ENCODE results near the gene LBR.

Gene LBR

GRCh38 chr1:225424562-225425200, 3.2 kb downstream of the LBR start:
- POLR2A ChIA-PET: interaction anchor here (0.5 to 1.8 kb wide), 7 partner anchors 15 to 638 kb away, joined by 3 to 7 read pairs (median 4); partner anchors contain the start of genes H3-3A and PYCR2
- peak overlapping the region; percentile 42; the same call in 1 of the 2 replicates for H3K27ac ChIP-seq (ENCODE audit: extremely low read depth, low read depth, low read length)
- H3K36me3 ChIP-seq (ENCODE audit: control insufficient read depth in 2 of 2, insufficient read depth in 1 of 2, low read length in 2 of 2): peaks cover 23 to 29% of the 10 kb centered on the region in 2 experiments
- H3K9me3 ChIP-seq (ENCODE audit: control insufficient read depth, insufficient read depth, low read depth, low read length): no peaks in the 10 kb centered on the region
- CTCF ChIA-PET: interaction anchor here (0.7 to 4.4 kb wide), 5 partner anchors 8 to 554 kb away, joined by 3 to 16 read pairs (median 5); no protein-coding TSS in a partner anchor
- H3K4me3 ChIP-seq (ENCODE audit: low read depth, low read length): peak overlapping the region; percentile 4
- peaks cover 34% of the 10 kb centered on the region for H3K4me1 ChIP-seq (ENCODE audit: control insufficient read depth, insufficient read depth, low read length)
- TF ChIP-seq ZFHX2 (tag by site-specific recombination; conservative IDR thresholded peaks at IDR 0.05) (peak; percentile 83), ZNF660 (tag by site-specific recombination; IDR thresholded peaks at IDR 0.05) (peak; percentile 4; the same call in 1 of the 2 replicates), ZNF311 (tag by site-specific recombination; IDR thresholded peaks at IDR 0.05; ENCODE audit: borderline replicate concordance) (no peak), ZNF558 (tag by site-specific recombination; IDR thresholded peaks at IDR 0.05) (no peak), EGR2 (tag by site-specific recombination; IDR thresholded peaks at IDR 0.05; ENCODE audit: low read depth) (peak; percentile 70), SP7 (tag by site-specific recombination; IDR thresholded peaks at IDR 0.05) (peak; percentile 54), ZNF600 (tag by site-specific recombination; IDR thresholded peaks at IDR 0.05) (peak; percentile 77)

GRCh38 chr1:225423518-225423855, 4.4 kb downstream of the LBR start:
- peak overlapping the region; percentile 2; the same call in 1 of the 2 replicates for H3K27ac ChIP-seq (ENCODE audit: extremely low read depth, low read depth, low read length)
- H3K4me1 ChIP-seq (ENCODE audit: control insufficient read depth, insufficient read depth, low read length): peaks cover 36% of the 10 kb centered on the region
- no peak overlapping the region for H3K4me3 ChIP-seq (ENCODE audit: low read depth, low read length)
- H3K36me3 ChIP-seq (ENCODE audit: control insufficient read depth in 2 of 2, insufficient read depth in 1 of 2, low read length in 2 of 2): peaks cover 34 to 41% of the 10 kb centered on the region in 2 experiments
- CTCF ChIA-PET: interaction anchor here (0.7 to 4.4 kb wide), 2 partner anchors 104 to 1907 kb away, joined by 3 to 16 read pairs; no protein-coding TSS in a partner anchor
- TF ChIP-seq ZNF341 (tag by site-specific recombination; IDR thresholded peaks at IDR 0.05; ENCODE audit: low read depth): peak; percentile 67
- TF ChIP-seq EGR2 (tag by site-specific recombination; IDR thresholded peaks at IDR 0.05; ENCODE audit: low read depth): 0 out of 2 replicates have a peak, but pooled peaks have one; percentile 27
- peak; percentile 92; the same call in 1 of the 2 replicates for TF ChIP-seq ZNF10 (tag by site-specific recombination; IDR thresholded peaks at IDR 0.05)
- TF ChIP-seq ZNF354C (tag by site-specific recombination; IDR thresholded peaks at IDR 0.05; ENCODE audit: borderline replicate concordance, low read depth): no peak
- TF ChIP-seq ZNF404 (tag by site-specific recombination; IDR thresholded peaks at IDR 0.05): no peak
- peak; percentile 14; the same call in 1 of the 2 replicates for TF ChIP-seq ZNF600 (tag by site-specific recombination; IDR thresholded peaks at IDR 0.05)
- 0 out of 2 replicates have a peak, but pooled peaks have one; percentile 38 for TF ChIP-seq GLIS1 (tag by site-specific recombination; IDR thresholded peaks at IDR 0.05)
- TF ChIP-seq ZBTB48 (tag by site-specific recombination; IDR thresholded peaks at IDR 0.05): peak; percentile 10; the same call in 1 of the 2 replicates
- TF ChIP-seq ZNF366 (tag by site-specific recombination; conservative IDR thresholded peaks at IDR 0.05): no peak
- TF ChIP-seq ZNF449 (tag by site-specific recombination; IDR thresholded peaks at IDR 0.05): 0 out of 2 replicates have a peak, but pooled peaks have one; percentile 4
- TF ChIP-seq ZNF707 (tag by site-specific recombination; IDR thresholded peaks at IDR 0.05): no peak
- no peak for TF ChIP-seq ZNF501 (tag by site-specific recombination; IDR thresholded peaks at IDR 0.05)
- no peaks in the 10 kb centered on the region for H3K9me3 ChIP-seq (ENCODE audit: control insufficient read depth, insufficient read depth, low read depth, low read length)
- POLR2A ChIA-PET: no interaction called here

- ChIA-PET POLR2A (no interaction called here), CTCF (interaction anchor here (0.7 to 4.4 kb wide), 2 partner anchors 103 to 1908 kb away, joined by 3 to 16 read pairs; no protein-coding TSS in a partner anchor)
- 0 out of 2 replicates have a peak overlapping the region, but pooled peaks have one; percentile 2 for H3K27ac ChIP-seq (ENCODE audit: extremely low read depth, low read depth, low read length)
- H3K4me3 ChIP-seq (ENCODE audit: low read depth, low read length): no peak overlapping the region
- peaks cover 39% of the 10 kb centered on the region for H3K4me1 ChIP-seq (ENCODE audit: control insufficient read depth, insufficient read depth, low read length)
- no peaks in the 10 kb centered on the region for H3K9me3 ChIP-seq (ENCODE audit: control insufficient read depth, insufficient read depth, low read depth, low read length)
- H3K36me3 ChIP-seq (ENCODE audit: control insufficient read depth in 2 of 2, insufficient read depth in 1 of 2, low read length in 2 of 2): peaks cover 39 to 45% of the 10 kb centered on the region in 2 experiments
- no peak for TF ChIP-seq GLI2 (tag by site-specific recombination; IDR thresholded peaks at IDR 0.05; ENCODE audit: borderline replicate concordance, low read depth)
- TF ChIP-seq BCL11B (tag by site-specific recombination; IDR thresholded peaks at IDR 0.05; ENCODE audit: low read depth): 0 out of 2 replicates have a peak, but pooled peaks have one; percentile 18
- TF ChIP-seq ZNF449 (tag by site-specific recombination; IDR thresholded peaks at IDR 0.05): peak; percentile 52; the same call in 1 of the 2 replicates
- 0 out of 2 replicates have a peak, but pooled peaks have one; percentile 44 for TF ChIP-seq ZXDB (tag by site-specific recombination; IDR thresholded peaks at IDR 0.05)
- no peak for TF ChIP-seq SCRT2 (tag by site-specific recombination; IDR thresholded peaks at IDR 0.05)
- TF ChIP-seq ZNF580 (tag by site-specific recombination; IDR thresholded peaks at IDR 0.05): peak; percentile 25; the same call in 1 of the 2 replicates
- TF ChIP-seq ZNF132 (tag by site-specific recombination; IDR thresholded peaks at IDR 0.05; ENCODE audit: borderline replicate concordance): no peak
- TF ChIP-seq ZNF777 (tag by site-specific recombination; IDR thresholded peaks at IDR 0.05; ENCODE audit: borderline replicate concordance): no peak
- TF ChIP-seq ZBTB7A (tag by site-specific recombination; IDR thresholded peaks at IDR 0.05; ENCODE audit: low read depth): no peak
- 0 out of 2 replicates have a peak, but pooled peaks have one; percentile 3 for TF ChIP-seq FEZF1 (tag by site-specific recombination; IDR thresholded peaks at IDR 0.05)
These were observed 4.9 kb downstream of the LBR start for GRCh38 chr1:225422795-225423517.

Data from HEK293 (cell line).